A549 treated with Hydrocortisone at 1 μM for 4 hours (cell line): ENCODE measurements around the gene OR2AP1. TPM values are rescaled to one million over a fixed set of nuclear protein-coding genes. Genes with fewer than 3 reads are reported as not detected.

Experiments used
- total RNA-seq: library from RNA; stranded (reverse); fragments of 200-300 nt; extraction: Qiagen RNA extraction; gene quantifications from 5 replicates; pipeline ENCODE4 v1.2.3, GENCODE V29; 2022

OR2AP1 gene
- total RNA-seq, result not detected in 5 replicates

GRCh38 chr12:55572168-55572567 lies at the start of gene OR2AP1:
Gene OR2AP1, plus strand, starts transcription at chr12:55572468. Its CDS starts 1,947 bp downstream, at chr12:55574415.

GRCh38 chr12:55549302-55549701 lies 23.0 kb upstream of the OR2AP1 start, which contains the start of gene OR6C4:
Gene OR6C4, plus strand, starts transcription at chr12:55549602. Its CDS starts 1,625 bp downstream, at chr12:55551227.

Other genes starting within 250 kb of the OR2AP1 start
- gene OR6C3, start 241.7 kb upstream of the OR2AP1 start, total RNA-seq, result not detected in 5 replicates
- not detected in 5 replicates for gene OR6C75, start 209.5 kb upstream of the OR2AP1 start, total RNA-seq
- gene OR6C65, start 171.9 kb upstream of the OR2AP1 start, total RNA-seq, result not detected in 5 replicates
- gene OR6C76, start 146.2 kb upstream of the OR2AP1 start, total RNA-seq, result not detected in 5 replicates
- gene OR6C2, start 128.4 kb upstream of the OR2AP1 start, total RNA-seq, result not detected in 5 replicates
- gene OR6C70, start 102.3 kb upstream of the OR2AP1 start, total RNA-seq, result not detected in 5 replicates
- gene OR6C68, start 80.1 kb upstream of the OR2AP1 start, total RNA-seq, result not detected in 5 replicates
- gene OR6C4, start 22.9 kb upstream of the OR2AP1 start, total RNA-seq, result not detected in 5 replicates
- not detected in 5 replicates for gene OR10P1, start 64.4 kb downstream of the OR2AP1 start, total RNA-seq
- gene ITGA7, start 135.4 kb downstream of the OR2AP1 start, total RNA-seq, result 1.3 to 2.2 TPM (median 1.7 TPM) in 5 replicates
- gene BLOC1S1, start 143.6 kb downstream of the OR2AP1 start, total RNA-seq, result 101 to 160 TPM (median 145 TPM) in 5 replicates
- gene RDH5, start 147.9 kb downstream of the OR2AP1 start, total RNA-seq, result 1.6 to 2.7 TPM (median 2.1 TPM) in 5 replicates
- gene CD63, start 156.5 kb downstream of the OR2AP1 start, total RNA-seq, result 657 to 725 TPM (median 676 TPM) in 5 replicates
- gene GDF11, start 170.7 kb downstream of the OR2AP1 start, total RNA-seq, result 3.2 to 4.7 TPM (median 3.8 TPM) in 5 replicates
- gene SARNP, start 245.3 kb downstream of the OR2AP1 start, total RNA-seq, result 94.8 to 121 TPM (median 98.4 TPM) in 5 replicates
- gene ORMDL2, start 245.6 kb downstream of the OR2AP1 start, total RNA-seq, result 54.8 to 108 TPM (median 99.4 TPM) in 5 replicates